OCI-M2 (cell line): ENCODE results near the gene MAST4.

Experiments
- DNase-seq: peaks from one replicate; lab custom pipeline; 2025; ENCODE audit not compliant: unreplicated experiment; lab: John Stamatoyannopoulos, UW

Gene MAST4

DNA sequence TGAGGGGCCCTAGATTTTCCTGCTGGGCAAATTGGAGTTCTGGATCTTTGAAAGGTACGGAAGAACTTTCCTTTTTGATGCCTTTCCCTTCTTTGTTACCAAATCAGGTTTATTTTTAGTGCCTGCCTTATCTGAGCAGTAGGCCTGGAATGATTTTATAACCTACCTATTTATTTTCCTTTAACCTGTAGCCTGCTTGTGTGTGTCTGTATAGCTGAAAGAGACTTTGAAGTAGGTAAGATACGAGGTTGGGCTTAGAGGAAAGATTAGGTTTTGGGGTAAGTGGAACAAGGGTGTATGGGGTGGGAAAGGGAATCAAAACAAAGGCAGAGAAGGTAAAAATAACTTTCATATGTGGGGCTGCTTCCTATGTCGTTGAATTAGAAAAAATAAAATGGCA, 389.2 kb downstream of the MAST4 start:
- DNase-seq, result no peak

DNA sequence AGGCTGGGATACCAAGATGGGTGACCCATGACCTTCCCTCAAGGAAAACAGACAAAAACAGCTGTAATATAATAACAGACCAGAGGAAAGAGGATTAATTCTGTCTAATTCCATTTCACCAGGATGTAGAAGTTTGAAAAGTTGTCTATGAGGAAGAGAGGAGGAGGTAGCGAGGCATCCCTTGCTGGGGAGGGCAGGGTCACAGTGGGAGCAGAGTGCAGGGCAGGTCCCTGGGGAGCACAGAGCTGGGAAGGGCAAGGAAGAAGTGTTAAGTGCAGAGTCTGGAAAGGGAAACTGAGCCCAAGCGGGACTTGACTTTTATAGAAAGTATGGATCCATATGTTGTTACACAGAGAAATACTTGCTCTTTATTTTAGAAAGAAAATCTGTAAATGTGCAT, 389.8 kb downstream of the MAST4 start:
- no peak for DNase-seq

DNA sequence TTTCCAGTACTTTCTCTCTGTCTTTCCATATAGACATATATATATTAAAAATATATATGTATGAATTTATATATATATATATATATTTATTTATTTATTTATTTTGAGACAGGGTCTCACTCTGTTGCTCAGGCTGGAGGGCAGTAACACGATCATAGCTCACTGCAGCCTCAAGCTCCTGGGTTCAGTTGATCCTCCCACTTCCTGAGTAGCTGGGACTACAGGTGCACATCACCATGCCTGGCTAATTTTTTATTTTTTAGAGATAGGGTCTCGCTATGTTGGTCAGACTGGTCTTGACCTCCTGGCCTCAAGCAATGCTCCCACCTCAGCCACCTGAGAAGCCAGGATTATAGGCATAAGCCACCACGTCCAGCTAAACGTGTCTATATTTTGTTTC, 390.3 kb downstream of the MAST4 start:
- DNase-seq, result no peak

DNA sequence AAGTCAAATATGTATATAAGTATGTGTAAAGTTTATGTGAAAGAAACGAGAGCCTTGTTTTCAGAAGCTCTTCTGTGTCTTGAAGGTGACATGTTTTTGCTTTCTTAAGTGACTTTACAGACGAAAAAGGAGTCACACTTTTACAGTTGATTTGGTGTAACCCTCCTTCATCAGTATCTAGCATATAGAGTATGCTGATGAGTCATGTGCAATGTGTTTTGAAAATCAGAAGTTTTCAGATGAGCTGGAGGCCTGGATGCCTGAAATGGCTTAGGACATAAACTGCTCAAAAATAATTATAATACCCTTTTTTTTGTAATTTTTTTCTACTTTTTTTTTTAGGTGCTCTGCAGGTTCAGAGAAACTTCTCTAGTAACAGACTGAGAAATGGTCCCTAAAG, 390.9 kb downstream of the MAST4 start:
- DNase-seq, result no peak

DNA sequence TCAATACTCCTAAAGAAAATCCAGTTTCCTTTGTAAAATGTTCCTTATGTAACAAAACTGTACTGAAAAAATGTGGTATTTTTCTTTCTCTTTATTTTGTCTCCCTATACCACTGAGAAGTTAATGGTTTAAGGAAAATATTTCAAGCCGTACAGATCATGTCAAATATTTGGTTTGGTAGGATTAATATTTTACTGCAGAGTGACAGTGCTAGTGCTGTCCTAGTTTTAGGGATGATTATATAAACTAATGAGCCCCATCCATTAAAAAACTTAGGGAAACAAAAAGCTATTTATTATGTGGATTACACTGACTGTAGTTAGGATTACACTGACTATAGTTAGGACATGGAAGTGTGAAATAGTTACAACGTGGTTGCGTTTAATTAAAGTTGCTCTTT, 391.3 kb downstream of the MAST4 start:
- no peak for DNase-seq

DNA sequence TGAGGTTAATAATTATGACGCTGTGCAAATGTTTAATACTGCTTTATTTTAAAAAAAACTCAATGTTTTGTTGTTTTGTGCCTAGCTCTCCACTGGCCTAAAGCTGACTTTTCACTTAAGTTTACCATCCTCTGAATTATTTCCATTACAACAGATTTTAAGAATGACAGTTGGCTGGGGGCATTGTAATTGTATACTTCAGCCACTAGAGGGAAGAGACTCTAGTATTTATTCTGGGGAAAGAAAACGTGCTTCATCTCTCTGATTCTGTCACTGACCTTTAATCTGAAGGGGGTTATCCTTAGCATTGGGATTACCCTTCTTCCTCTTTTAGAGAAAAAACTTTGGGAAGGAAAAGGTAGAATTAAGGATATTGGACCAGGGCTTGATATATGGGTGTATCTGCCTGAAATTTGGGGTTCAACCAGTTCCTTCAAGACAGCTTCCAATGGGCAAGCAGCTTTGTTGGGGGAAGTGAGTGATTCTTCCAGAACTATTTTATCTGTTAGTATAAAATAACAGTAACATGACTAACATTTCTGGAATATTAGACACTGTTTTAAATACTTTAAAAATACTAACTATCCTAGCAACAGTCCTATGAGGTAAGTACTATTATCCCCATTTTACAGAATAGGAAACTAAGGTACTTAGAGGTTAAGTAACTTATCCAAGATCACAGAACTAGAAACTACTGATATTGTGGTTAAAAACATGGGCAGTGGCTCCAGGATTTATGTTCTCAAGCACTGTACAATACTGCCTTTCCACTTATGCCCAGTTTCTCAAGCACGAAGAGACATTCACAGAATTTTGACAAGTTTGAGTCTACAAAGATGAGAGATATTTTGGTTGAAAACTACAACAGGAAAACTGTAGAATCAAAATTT, 392.0 kb downstream of the MAST4 start:
- no peak for DNase-seq

DNA sequence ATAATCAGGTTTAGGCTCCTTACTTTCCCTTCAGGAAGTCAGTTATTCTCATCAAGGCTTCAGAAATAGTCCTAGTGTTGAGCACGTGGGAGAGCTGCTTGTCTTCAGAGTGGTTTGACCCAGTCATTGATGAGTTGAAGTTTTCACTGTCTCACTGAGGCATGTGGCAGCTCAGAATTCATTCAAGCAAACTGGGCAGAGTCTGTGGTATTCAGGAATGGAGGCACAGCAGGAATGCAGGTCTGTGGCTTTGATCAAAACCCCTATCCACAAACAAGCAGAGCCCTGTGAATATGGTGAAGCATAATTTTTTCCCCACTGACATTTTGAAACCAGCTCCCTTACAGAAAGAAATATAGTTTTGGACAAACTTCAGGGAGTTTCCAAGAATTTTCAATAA, 393.1 kb downstream of the MAST4 start:
- no peak for DNase-seq

DNA sequence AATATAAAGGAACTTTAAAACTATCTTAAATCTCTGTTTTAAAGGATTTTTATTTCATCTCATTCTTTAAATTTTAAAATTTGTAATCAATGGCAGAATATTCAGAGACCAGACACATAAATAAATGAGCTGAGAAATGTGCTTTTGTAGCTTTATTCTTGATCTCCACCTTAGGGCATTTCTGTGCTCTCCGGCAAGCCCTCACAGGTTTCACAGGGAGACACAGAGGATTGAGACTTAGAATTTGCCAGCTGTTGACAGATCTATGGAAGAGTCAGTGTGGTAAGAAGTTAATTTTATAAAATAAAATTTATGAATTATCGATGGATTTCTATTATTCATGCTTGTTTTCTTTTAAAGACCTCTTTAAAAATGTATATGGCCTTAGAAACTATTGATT, 393.6 kb downstream of the MAST4 start:
- DNase-seq, result no peak

DNA sequence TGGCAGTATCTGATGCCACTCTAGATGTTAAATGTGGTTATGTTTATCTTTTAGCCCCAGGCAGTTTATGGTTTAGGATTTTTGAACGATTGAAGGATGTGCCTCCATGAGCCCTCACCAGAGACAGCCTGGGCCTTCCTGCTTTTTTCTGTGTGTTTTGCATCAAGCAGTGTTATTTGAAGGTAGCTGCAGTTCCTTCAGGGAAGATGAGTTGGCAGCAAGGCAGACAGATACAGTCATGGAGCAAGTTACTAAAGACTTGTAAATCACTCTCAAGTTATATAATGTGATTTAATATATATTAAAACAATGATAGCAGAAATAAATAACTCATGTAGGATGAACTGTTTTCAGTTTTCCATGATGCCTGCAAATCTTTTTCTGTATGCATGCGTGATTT, 395.6 kb downstream of the MAST4 start:
- DNase-seq, result no peak

DNA sequence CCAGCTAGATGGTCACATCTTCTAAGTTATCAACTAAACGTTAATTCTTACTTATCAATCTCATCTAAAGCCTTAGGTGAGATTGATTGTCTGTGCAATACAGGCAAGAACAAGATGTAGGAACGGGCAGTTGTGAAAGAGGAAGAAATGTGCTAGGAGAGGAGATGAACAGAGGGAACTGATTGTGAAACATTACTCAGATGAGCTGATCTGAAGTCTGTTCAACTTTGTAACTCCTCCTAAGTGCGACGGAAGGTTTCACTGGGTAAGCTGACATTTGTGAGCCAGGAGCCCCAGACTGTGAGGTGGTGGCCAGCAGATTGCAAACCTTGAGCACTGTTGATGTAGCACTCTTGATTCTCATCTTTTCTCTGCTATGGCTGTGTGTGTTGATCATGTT, 396.4 kb downstream of the MAST4 start:
- DNase-seq, result no peak

DNA sequence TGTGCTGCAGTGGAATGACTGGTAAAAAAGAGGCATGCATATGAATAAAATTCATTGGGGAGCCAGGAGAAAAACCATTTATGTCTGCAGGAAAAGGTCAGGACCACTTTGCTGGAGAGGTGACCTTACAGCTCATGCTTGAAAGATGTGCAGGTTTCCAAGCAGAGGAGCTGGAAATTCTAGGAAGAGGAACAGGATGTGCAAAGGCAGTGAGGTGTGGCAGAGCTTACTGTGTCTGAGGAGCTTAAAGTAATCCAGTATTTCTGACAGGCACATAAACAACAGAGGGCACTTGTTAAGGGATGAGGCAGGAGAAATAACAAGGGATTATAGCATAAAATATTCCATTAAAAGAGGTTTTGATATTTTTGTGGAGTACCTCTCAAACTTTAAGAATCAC, 397.3 kb downstream of the MAST4 start:
- no peak for DNase-seq

DNA sequence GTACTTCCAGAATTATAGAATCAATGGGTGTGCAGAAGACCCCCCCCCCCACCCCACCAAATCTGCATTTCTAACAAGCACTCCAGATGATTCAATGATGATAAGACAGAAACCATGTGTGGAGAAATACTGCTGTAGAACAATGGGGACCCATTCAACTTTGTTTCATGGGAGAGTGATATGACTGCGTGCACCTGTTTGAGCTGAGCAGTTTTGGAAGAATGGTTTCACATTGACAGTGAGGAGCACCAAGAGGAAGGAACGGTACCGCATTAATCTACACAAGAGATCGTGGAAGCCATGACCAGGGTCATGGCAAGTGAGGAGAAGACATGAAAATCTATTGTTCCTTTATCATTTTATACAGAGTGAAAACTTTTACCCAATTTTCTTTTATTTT, 397.7 kb downstream of the MAST4 start:
- no peak for DNase-seq

DNA sequence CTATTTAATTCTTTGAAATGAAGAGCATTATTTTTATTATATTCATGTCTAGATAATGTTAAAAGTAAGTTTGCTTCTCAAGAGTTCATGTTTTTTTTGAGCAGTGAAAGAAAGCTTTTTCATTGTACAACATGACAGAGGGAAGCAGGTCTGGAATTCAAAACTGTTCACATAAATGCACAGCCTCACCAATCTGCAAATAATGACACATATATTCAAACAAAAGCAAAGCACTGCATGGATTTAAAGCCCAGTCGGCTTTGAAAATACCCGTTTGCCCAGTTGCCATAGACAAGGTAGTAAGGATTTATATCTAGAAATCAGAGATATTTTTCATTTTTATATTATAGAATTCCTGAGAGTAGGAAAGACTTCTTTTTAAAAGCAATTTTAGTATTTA, 398.6 kb downstream of the MAST4 start:
- no peak for DNase-seq

DNA sequence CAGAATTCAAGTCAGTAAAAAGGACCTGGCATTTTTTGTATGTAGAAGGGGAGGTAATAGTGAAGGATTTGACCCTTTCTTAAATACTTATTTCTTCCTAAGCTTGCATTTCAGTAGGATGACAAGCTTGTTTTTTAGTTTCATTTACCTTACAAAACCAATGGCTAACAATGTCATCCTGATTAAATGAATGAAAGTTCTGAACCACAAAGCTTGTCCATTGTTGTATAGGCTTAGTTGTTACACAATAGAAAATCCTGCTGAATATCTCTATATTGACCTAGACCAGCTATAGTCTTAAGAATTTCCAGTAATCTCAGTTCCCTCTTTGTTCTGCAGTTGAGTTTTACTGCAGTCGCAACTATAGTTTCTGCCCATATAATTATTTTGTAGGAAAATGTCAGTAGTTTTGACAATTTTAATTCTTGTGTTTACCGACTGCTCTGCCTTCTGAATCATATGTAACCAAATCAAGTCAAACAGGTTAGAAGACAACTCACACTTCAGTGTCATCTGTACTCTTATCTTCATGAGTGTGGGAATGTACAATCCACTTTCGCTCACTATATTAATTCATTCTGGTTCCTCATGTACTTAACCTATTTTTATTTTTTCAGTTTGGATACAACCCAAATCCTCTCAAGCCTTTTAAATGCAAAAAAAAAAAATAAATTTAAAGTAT, 404.7 kb downstream of the MAST4 start:
- DNase-seq, result no peak

DNA sequence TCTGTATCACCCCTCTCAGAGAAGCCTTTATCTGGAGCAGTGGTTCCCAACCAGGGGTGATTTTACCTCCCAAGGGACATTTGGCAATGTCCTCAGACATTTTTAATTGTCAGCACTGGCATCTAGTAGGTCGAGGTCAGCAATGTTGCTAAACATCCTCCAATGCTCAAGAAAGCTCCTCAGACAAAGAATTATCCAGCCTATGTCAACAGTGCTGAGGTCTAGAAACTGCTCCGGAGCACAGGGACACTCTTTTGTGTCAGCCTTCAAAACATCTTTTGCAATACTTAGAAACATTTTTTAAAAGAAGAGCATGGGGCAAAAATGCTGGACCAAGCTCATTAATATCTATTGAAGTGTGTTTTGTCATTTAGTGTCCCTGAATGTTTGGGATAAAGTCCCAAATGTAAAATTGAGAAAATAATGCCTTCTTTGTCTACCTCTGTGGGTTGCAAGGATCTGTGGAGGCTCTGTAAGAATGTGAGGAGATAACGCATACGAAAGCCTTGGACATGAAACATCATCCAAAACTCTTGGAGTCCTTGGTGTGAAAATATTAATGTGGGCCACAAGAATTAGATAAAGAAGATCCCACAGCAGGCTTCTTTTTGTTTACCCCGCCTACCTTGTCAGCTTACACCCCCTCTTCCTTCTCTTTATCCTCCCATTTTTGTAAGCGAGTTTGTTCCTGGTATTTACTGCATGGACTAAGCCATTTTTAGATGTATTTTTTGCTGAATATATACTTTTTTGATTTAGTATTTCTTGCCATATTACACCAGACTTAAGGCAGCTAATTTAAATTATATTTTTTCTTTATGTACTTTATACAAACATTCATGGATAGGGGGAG, 406.9 kb downstream of the MAST4 start:
- no peak for DNase-seq

DNA sequence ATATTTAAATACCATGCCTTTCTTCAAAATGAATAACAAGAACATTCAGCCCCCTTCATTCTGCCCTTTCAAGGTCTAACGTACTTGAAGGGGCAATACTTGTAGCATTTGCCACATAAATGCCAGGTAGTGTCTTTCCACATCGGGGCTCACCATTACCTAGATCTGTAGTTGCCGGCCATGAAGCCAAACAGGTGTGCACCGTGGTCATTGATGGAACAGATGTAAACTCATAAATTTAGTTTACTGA, 407.4 kb downstream of the MAST4 start:
- peak; percentile 14 for DNase-seq

DNA sequence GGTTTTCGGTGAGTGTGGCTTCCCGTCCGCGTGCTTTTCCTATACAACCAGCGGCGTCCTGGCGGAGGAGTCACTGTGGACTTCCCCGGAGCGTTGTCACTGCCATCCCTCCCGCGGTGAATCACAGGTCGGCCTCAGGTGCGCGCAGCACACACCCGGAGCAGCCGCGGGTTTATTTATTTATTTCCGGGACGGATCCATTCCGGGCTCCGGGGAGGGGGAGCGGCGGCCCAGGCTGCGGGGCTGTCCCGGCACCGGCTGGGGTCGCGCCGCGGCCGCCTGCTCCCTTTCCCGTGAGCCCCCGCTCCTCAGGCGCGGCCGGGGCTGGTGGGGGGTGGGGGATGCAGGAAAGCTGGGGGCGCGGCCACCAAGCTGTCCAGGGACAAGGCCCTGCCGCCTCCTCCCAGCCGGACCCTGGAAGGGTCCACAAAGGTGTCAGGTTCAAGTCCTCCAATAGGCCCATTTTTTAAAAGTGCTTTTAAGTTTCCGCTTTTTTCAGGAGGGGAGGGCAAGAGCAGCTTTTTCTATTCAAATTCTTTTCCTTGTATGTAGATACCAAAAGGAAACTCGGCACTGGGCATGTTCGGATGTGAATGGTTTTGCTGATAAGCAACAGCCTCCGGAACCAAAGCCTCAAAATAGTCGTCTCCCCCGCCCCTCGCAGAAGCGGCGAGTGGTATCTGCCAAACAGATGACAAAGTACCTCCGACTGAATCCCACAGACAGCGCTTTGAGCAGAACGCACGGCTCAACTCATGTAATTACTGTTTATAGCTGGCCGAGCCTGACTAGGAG, 407.9 kb downstream of the MAST4 start:
- peak; percentile 85 for DNase-seq

DNA sequence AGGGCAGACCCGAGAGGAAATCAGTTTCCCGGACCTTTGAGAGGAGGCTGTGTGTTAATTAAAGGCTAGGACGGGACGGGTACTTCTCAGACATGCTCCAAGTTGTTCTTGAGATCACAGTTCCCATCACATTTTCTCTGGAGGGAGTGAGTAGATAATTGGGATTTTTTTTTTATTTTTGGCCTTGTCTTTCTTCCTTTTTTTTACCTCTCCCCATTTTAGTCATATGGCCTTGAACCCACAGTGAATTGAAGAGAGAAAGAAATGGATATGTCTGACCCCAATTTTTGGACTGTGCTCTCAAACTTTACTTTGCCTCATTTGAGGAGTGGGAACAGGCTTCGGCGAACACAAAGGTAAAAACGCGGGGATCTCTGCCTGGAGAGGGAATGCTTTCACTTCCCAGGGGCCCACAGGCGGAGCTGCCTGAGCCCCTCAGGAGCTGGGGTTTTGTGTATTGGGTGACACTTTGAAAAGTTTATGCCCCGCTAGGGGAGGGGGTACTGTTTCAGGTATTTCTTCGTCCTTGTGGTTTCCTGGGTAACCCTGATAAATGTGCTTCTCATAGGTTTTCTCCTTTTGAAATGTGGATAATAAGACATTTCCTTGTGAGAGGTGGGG, 408.6 kb downstream of the MAST4 start:
- DNase-seq, result no peak

DNA sequence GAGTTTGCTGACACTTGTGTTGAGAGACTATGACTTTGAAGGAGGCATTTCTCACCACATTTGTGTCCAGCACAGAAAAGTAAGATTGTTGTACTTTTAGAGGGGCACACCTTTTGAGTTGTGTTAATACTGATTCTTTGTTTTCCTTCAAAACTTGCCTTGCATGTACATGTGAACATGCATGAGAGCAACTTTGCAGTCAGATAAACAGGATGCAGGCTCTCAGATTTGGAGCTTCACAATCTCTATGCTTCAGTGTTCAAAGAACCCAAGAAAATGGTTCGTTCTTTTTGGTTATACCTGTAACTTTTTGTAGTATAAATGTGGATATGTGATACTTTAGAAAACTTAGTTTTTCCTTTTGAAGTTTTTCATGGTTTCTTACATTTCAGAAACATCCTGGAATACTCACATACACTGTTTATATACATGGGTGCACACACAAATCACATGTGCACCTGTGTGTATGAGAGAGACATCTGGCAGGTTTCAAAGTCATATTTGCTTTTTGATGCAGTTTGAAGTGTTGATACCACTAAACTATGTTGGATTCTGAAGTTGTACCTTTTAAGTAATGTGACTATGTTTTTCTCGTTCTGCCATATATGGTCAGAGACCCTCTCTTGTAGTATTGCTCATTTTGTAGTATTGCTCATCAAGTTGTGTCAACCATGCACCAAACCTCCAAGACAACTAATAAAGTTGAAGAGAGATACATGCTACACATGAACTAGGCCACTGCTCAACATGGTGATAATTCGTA, 409.7 kb downstream of the MAST4 start:
- DNase-seq, result no peak

DNA sequence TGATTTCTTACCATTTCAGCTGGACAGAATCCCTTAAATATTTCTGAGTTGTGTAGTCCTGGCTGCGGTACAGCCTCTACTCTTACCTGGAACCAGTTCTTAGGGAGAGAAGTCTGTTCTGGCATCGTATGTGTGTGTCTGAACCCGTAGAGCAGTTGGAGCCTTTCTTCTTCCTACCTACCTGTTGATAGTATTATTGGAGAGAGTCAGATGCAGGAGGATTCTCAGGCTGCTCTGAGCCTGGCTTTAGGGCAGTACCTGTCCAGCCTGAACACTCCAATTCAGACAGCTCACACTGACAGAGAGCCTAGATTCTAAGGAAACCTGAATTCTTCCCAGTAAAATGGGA, 410.3 kb downstream of the MAST4 start:
- DNase-seq, result no peak
